Hematopoietic multipotent progenitor cell treated with erythropoietin and hydrocortisone succinate and interleukin-3 and kit ligand, for 17 days (in vitro differentiated cells): ENCODE measurements around the gene GNGT2.

Source experiments
- DNase-seq: peaks from one replicate; pipeline ENCODE4 v3.0.0-alpha.2; 2015; ENCODE audit warnings: low spot score

GNGT2 gene

GRCh38 chr17:49210158-49211029 lies at the start of gene GNGT2, which contains the start of gene ABI3:
GNGT2 (minus strand) TSS chr17:49210574; CDS start chr17:49207422, 3,152 bp downstream.
ABI3 (plus strand) TSS chr17:49210707; CDS start chr17:49210725, 18 bp downstream.
- DNase-seq: no peak

GRCh38 chr17:49259663-49260010 lies 49.3 kb upstream of the GNGT2 start:
- no peak for DNase-seq

GRCh38 chr17:49258394-49258793 lies 48.0 kb upstream of the GNGT2 start:
- no peak for DNase-seq

GRCh38 chr17:49255125-49255524 lies 44.8 kb upstream of the GNGT2 start:
- DNase-seq: no peak

- DNase-seq: peak; percentile 51
These were observed 43.7 kb upstream of the GNGT2 start for GRCh38 chr17:49254066-49254465.

- peak; percentile 75 for DNase-seq
These were observed 41.8 kb upstream of the GNGT2 start for GRCh38 chr17:49252148-49252695.

GRCh38 chr17:49249890-49250522 lies 39.6 kb upstream of the GNGT2 start:
- DNase-seq: no peak

GRCh38 chr17:49249292-49249794 lies 39.0 kb upstream of the GNGT2 start:
- DNase-seq: peak; percentile 90

GRCh38 chr17:49247944-49248343 lies 37.6 kb upstream of the GNGT2 start:
- peak; percentile 85 for DNase-seq

GRCh38 chr17:49244839-49245238 lies 34.5 kb upstream of the GNGT2 start:
- DNase-seq: no peak

- no peak for DNase-seq
These were observed 32.4 kb upstream of the GNGT2 start for GRCh38 chr17:49242813-49243212.

GRCh38 chr17:49241692-49242397 lies 31.5 kb upstream of the GNGT2 start:
- peak; percentile 68 for DNase-seq

GRCh38 chr17:49241040-49241439 lies 30.7 kb upstream of the GNGT2 start:
- DNase-seq: no peak

GRCh38 chr17:49240619-49241018 lies 30.2 kb upstream of the GNGT2 start:
- no peak for DNase-seq

- no peak for DNase-seq
These were observed 29.6 kb upstream of the GNGT2 start for GRCh38 chr17:49239963-49240362.

GRCh38 chr17:49235896-49236295 lies 25.5 kb upstream of the GNGT2 start:
- no peak for DNase-seq

GRCh38 chr17:49234509-49235080 lies 24.2 kb upstream of the GNGT2 start:
- no peak for DNase-seq

GRCh38 chr17:49231563-49231894 lies 21.2 kb upstream of the GNGT2 start:
- DNase-seq: no peak

- DNase-seq: peak; percentile 93
These were observed 20.5 kb upstream of the GNGT2 start, which contains the start of gene PHOSPHO1 for GRCh38 chr17:49230636-49231562. PHOSPHO1 (minus strand) TSS chr17:49230787; CDS start chr17:49226691, 4,096 bp downstream.

GRCh38 chr17:49229805-49230600 lies 19.6 kb upstream of the GNGT2 start:
- peak; percentile 59 for DNase-seq
